GM23338 (cell line): ENCODE results near the gene SERP2. TPM values are rescaled to one million over a fixed set of nuclear protein-coding genes. Genes with fewer than 3 reads are reported as not detected.

Experiments used
- ATAC-seq: fragments of 200-7000 bp; cut with Tn5 transposase; 3 replicates; pipeline ENCODE4 v1.9.1; 2020
- DNase-seq: peaks from one replicate; pipeline ENCODE4 v3.0.0-alpha.2; 2015; ENCODE audit warnings: low spot score
- H2AFZ ChIP-seq: fragments of 200-600 bp; sonication (generic); 2 replicates; pipeline ENCODE4 v1.8.0; 2016; ENCODE audit warnings: antibody characterized with exemption, mild to moderate bottlenecking, moderate library complexity
- H3F3A ChIP-seq: fragments of 200-600 bp; sonication (generic); replicated peaks from 2 replicates; pipeline ENCODE4 v1.8.0; 2017; ENCODE audit warnings: antibody characterized with exemption, mixed run types, low read depth
- H3K27ac ChIP-seq: fragments of 200-600 bp; sonication (generic); 2 replicates; pipeline ENCODE4 v1.6.1; 2016; ENCODE audit warnings: low read depth
- H3K27me3 ChIP-seq: fragments of 200-600 bp; sonication (generic); 2 replicates; pipeline ENCODE4 v1.8.0; 2016; ENCODE audit warnings: mild to moderate bottlenecking, mixed run types, moderate library complexity; ENCODE audit not compliant: insufficient read depth
- H3K36me3 ChIP-seq: fragments of 200-600 bp; sonication (generic); 2 replicates; pipeline ENCODE4 v1.8.0; 2016; ENCODE audit warnings: mild to moderate bottlenecking; ENCODE audit not compliant: insufficient read depth
- H3K4me1 ChIP-seq: fragments of 200-600 bp; sonication (generic); 2 replicates; pipeline ENCODE4 v1.8.0; 2016; ENCODE audit warnings: mild to moderate bottlenecking, moderate library complexity; ENCODE audit not compliant: insufficient read depth
- H3K4me2 ChIP-seq: fragments of 200-600 bp; sonication (generic); 2 replicates; pipeline ENCODE4 v1.7.1; 2017; ENCODE audit warnings: mixed run types
- H3K4me3 ChIP-seq: fragments of 200-600 bp; sonication (generic); 2 replicates; pipeline ENCODE4 v1.6.1; 2016; ENCODE audit warnings: mixed run types
- H3K79me2 ChIP-seq: fragments of 200-600 bp; sonication (generic); replicated peaks from 2 replicates; pipeline ENCODE4 v1.8.0; 2017; ENCODE audit warnings: mild to moderate bottlenecking; ENCODE audit not compliant: insufficient read depth
- H3K9me2 ChIP-seq: fragments of 200-600 bp; sonication (generic); 2 replicates; pipeline ENCODE4 v1.8.0; 2017; ENCODE audit not compliant: insufficient read depth
- H4K20me1 ChIP-seq: fragments of 200-600 bp; sonication (generic); replicated peaks from 2 replicates; pipeline ENCODE4 v1.8.0; 2017; ENCODE audit warnings: mild to moderate bottlenecking; ENCODE audit not compliant: insufficient read depth
- H3K27ac Mint-ChIP-seq: 2 replicates; pipeline ENCODE4 v1.8.0; 2020; ENCODE audit warnings: inconsistent platforms, mild to moderate bottlenecking, moderate library complexity, mixed read lengths
- H3K27me3 Mint-ChIP-seq: 3 replicates; pipeline ENCODE4 v1.8.0; 2022; ENCODE audit warnings: low read depth, mild to moderate bottlenecking, moderate library complexity, mixed read lengths, inconsistent platforms; ENCODE audit not compliant: insufficient read depth, poor library complexity
- H3K36me3 Mint-ChIP-seq: 3 replicates; pipeline ENCODE4 v1.8.0; 2021; ENCODE audit warnings: low read depth, mild to moderate bottlenecking, inconsistent platforms, moderate library complexity, mixed read lengths
- H3K4me1 Mint-ChIP-seq: 3 replicates; pipeline ENCODE4 v1.8.0; 2020; ENCODE audit warnings: mild to moderate bottlenecking, inconsistent platforms, mixed read lengths
- H3K4me3 Mint-ChIP-seq: 3 replicates; pipeline ENCODE4 v1.8.0; 2021; ENCODE audit warnings: moderate library complexity, mild to moderate bottlenecking, inconsistent platforms, mixed read lengths
- H3K9me3 Mint-ChIP-seq: 3 replicates; pipeline ENCODE4 v1.8.0; 2020; ENCODE audit warnings: moderate library complexity, mild to moderate bottlenecking, inconsistent platforms, mixed read lengths
- CREB1 ChIP-seq: fragments of 250-450 bp; sonication (Bioruptor Pico); IDR thresholded peaks from 2 replicates; pipeline ENCODE4 v1.5.0; 2020; ENCODE audit warnings: low read depth, mild to moderate bottlenecking, moderate library complexity
- CTCF ChIP-seq, 2 experiments: fragments of 200-600 bp in 1 of 2; sonication (generic) in 1 of 2; conservative IDR thresholded peaks; 2 replicates each; pipeline versions ENCODE4 v1.5.1 to v1.6.1; 2016 to 2017; ENCODE audit warnings: antibody characterized with exemption in 2 of 2, low read depth in 2 of 2, mild to moderate bottlenecking in 2 of 2, moderate library complexity in 1 of 2
- ETS1 ChIP-seq: IDR thresholded peaks from 2 replicates; pipeline ENCODE4 v1.6.1; 2016; ENCODE audit warnings: antibody characterized with exemption
- EZH2 ChIP-seq: fragments of 200-600 bp; sonication (generic); IDR thresholded peaks from one replicate; pipeline ENCODE4 v1.8.0; 2017; ENCODE audit warnings: antibody characterized with exemption, mild to moderate bottlenecking, low read depth; ENCODE audit not compliant: unreplicated experiment
- EZH2phosphoT487 ChIP-seq: fragments of 200-600 bp; sonication (generic); IDR thresholded peaks from one replicate; pipeline ENCODE4 v1.8.1; 2018; ENCODE audit warnings: antibody characterized with exemption; ENCODE audit not compliant: unreplicated experiment
- JUNB ChIP-seq: IDR thresholded peaks from one replicate; pipeline ENCODE4 v1.6.1; 2016; ENCODE audit warnings: antibody characterized with exemption; ENCODE audit not compliant: unreplicated experiment
- NANOG ChIP-seq: IDR thresholded peaks from 2 replicates; pipeline ENCODE4 v1.6.1; 2016; ENCODE audit warnings: antibody characterized with exemption, borderline replicate concordance
- POLR2AphosphoS5 ChIP-seq: IDR thresholded peaks from 2 replicates; pipeline ENCODE4 v1.6.1; 2016; ENCODE audit warnings: antibody characterized with exemption, low read depth
- REST ChIP-seq: IDR thresholded peaks from one replicate; pipeline ENCODE4 v1.6.1; 2018; ENCODE audit warnings: antibody characterized with exemption; ENCODE audit not compliant: unreplicated experiment
- STAT1 ChIP-seq: IDR thresholded peaks from one replicate; pipeline ENCODE4 v1.6.1; 2016; ENCODE audit warnings: antibody characterized with exemption; ENCODE audit not compliant: unreplicated experiment
- ZNF114 ChIP-seq: fragments of 250-450 bp; sonication (Bioruptor Pico); IDR thresholded peaks from 2 replicates; pipeline ENCODE4 v1.5.0; 2020; ENCODE audit warnings: mild to moderate bottlenecking, moderate library complexity
- ZNF331 ChIP-seq: fragments of 250-450 bp; sonication (Bioruptor Pico); IDR thresholded peaks from 2 replicates; pipeline ENCODE4 v1.5.0; 2020; ENCODE audit warnings: low read depth, mild to moderate bottlenecking, moderate library complexity
- ZNF462 ChIP-seq: fragments of 250-450 bp; sonication (Bioruptor Pico); IDR thresholded peaks from 2 replicates; pipeline ENCODE4 v1.5.0; 2020; ENCODE audit warnings: mild to moderate bottlenecking, moderate library complexity
- polyA plus RNA-seq: library from polyadenylated mRNA; unstranded; fragments of >200 nt; fragmentation: Nextera tagmentation; extraction: Ambion mirVana; gene quantifications from 2 replicates; pipeline ENCODE4 v1.2.1, GENCODE V29; 2016
- total RNA-seq: library from RNA; depleted of rRNA; stranded (reverse); fragments of >200 nt; shearing (Covaris generic); gene quantifications from 2 replicates; pipeline ENCODE4 v1.2.3, GENCODE V29; 2014

SERP2 gene
- total and polyA plus RNA-seq, 2 experiments from 2014 or later: 0.59 to 3.4 TPM

- H3K27me3 ChIP-seq: no peaks in the 10 kb centered on the region
- no peak overlapping the region for H2AFZ ChIP-seq
- 0 out of 2 replicates have a peak, but pooled peaks cover 4% of the 10 kb centered on the region for H3F3A ChIP-seq
- peak overlapping the region; percentile 87 for H3K4me2 ChIP-seq
- Mint-ChIP-seq H3K9me3 (no peaks in the 10 kb centered on the region), H3K27ac (peak overlapping the region; percentile 99), H3K4me3 (peak overlapping the region; percentile 86), H3K27me3 (peaks cover 4% of the 10 kb centered on the region), H3K36me3 (peaks cover 25% of the 10 kb centered on the region), H3K4me1 (peaks cover 26% of the 10 kb centered on the region)
- H3K79me2 ChIP-seq: peaks cover 25% of the 10 kb centered on the region
- peak; percentile 69 for ATAC-seq
- H3K9me2 ChIP-seq: no peaks in the 10 kb centered on the region
- peak overlapping the region; percentile 90 for H3K4me3 ChIP-seq
- no peak for TF ChIP-seq EZH2phosphoT487
- TF ChIP-seq ZNF331 (CRISPR knock-in tag): no peak
- TF ChIP-seq CTCF (conservative IDR thresholded peaks at IDR 0.05; ENCODE audit: low read depth in 2 of 2): no peak
- no peak for TF ChIP-seq ZNF114
- no peak for TF ChIP-seq ZNF462
- TF ChIP-seq NANOG: no peak
- TF ChIP-seq STAT1: no peak
- TF ChIP-seq REST: no peak
- TF ChIP-seq EZH2: no peak
- peak; percentile 46; the same call in 1 of the 2 replicates for TF ChIP-seq POLR2AphosphoS5
- TF ChIP-seq CREB1 (CRISPR knock-in tag): peak; percentile 84
- no peak for TF ChIP-seq JUNB
- TF ChIP-seq ETS1: no peak
- DNase-seq: peak; percentile 100
- H3K4me1 ChIP-seq: peaks cover 15% of the 10 kb centered on the region
- peaks cover 14% of the 10 kb centered on the region for H4K20me1 ChIP-seq
- H3K27ac ChIP-seq: peak overlapping the region; percentile 97
- H3K36me3 ChIP-seq: peaks cover 18% of the 10 kb centered on the region
Observed at GRCh38 chr13:44435142-44435918, 61.7 kb downstream of the SERP2 start.
